ENCODE data around the gene BACE2. TPM values are rescaled to one million over a fixed set of nuclear protein-coding genes. Genes with fewer than 3 reads are reported as not detected.

BACE2 gene
- polyA plus RNA-seq, 2 of the 4 experiments (the other 2 are of a cell fraction), result 15.2 to 26.0 TPM

DNA sequence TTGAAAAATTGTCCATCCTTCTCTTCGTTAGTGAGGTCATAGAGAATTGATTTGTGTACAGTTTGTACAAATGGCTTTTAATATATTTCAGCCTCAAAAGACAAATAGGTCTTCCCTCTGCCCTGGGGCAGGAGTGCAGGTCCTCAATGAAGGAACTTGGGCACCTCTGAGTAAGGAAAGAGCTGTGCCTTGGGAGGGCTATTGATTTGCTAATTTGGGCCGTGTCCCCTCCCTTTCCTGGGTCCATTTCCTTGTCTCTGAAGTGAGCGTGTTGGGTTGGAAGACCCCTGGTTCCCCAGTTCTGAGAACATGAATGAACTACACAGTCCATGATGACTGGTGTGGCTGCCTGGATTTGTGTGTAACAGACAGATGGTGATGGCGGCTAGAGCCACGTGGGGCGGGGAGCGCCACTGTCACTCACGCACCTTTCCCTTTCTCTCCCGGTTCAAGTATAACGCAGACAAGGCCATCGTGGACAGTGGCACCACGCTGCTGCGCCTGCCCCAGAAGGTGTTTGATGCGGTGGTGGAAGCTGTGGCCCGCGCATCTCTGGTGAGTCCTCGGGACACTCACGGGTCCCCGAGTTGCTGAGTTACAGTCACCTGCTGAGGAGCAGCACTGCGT, 77.7 kb downstream of the BACE2 start (continued):
- TF ChIP-seq, protein P1, sequence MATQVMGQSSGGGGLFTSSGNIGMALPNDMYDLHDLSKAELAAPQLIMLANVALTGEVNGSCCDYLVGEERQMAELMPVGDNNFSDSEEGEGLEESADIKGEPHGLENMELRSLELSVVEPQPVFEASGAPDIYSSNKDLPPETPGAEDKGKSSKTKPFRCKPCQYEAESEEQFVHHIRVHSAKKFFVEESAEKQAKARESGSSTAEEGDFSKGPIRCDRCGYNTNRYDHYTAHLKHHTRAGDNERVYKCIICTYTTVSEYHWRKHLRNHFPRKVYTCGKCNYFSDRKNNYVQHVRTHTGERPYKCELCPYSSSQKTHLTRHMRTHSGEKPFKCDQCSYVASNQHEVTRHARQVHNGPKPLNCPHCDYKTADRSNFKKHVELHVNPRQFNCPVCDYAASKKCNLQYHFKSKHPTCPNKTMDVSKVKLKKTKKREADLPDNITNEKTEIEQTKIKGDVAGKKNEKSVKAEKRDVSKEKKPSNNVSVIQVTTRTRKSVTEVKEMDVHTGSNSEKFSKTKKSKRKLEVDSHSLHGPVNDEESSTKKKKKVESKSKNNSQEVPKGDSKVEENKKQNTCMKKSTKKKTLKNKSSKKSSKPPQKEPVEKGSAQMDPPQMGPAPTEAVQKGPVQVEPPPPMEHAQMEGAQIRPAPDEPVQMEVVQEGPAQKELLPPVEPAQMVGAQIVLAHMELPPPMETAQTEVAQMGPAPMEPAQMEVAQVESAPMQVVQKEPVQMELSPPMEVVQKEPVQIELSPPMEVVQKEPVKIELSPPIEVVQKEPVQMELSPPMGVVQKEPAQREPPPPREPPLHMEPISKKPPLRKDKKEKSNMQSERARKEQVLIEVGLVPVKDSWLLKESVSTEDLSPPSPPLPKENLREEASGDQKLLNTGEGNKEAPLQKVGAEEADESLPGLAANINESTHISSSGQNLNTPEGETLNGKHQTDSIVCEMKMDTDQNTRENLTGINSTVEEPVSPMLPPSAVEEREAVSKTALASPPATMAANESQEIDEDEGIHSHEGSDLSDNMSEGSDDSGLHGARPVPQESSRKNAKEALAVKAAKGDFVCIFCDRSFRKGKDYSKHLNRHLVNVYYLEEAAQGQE (IDR thresholded peaks at IDR 0.05), result no peak
- TF ChIP-seq MAFK (IDR thresholded peaks at IDR 0.05; ENCODE audit: partially characterized antibody), result no peak
- TF ChIP-seq, protein P2, sequence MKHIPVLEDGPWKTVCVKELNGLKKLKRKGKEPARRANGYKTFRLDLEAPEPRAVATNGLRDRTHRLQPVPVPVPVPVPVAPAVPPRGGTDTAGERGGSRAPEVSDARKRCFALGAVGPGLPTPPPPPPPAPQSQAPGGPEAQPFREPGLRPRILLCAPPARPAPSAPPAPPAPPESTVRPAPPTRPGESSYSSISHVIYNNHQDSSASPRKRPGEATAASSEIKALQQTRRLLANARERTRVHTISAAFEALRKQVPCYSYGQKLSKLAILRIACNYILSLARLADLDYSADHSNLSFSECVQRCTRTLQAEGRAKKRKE (CRISPR knock-in tag; IDR thresholded peaks at IDR 0.05; ENCODE audit: low read depth), result no peak
- TF ChIP-seq, protein P3, sequence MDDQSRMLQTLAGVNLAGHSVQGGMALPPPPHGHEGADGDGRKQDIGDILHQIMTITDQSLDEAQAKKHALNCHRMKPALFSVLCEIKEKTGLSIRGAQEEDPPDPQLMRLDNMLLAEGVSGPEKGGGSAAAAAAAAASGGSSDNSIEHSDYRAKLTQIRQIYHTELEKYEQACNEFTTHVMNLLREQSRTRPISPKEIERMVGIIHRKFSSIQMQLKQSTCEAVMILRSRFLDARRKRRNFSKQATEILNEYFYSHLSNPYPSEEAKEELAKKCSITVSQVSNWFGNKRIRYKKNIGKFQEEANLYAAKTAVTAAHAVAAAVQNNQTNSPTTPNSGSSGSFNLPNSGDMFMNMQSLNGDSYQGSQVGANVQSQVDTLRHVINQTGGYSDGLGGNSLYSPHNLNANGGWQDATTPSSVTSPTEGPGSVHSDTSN (IDR thresholded peaks at IDR 0.05), result no peak
- TF ChIP-seq RFX5 (IDR thresholded peaks at IDR 0.05), result no peak
- TF ChIP-seq TFCP2L1 (CRISPR knock-in tag; IDR thresholded peaks at IDR 0.05), result no peak
- TF ChIP-seq CHD2 (IDR thresholded peaks at IDR 0.05; ENCODE audit: low read length, partially characterized antibody), result no peak

DNA sequence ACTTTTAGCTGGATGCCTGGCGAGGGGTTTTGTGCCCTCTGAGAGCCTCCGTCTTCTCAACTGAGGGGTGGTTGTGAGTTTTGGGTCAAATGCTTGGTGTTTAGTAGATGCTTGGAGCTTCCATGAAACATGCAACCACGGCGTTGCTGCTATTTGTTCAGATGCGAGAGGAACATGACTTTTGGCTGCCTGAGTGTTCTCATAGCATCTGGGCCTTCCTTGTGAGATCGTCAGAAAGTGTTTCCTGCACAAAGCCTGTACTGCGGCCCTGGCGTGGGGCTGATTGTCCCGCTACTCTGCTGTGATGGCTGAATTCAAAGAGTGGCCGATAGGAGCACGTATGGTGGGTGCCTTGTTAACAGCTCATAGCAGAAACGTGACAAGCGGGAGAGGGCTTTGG, 78.8 kb downstream of the BACE2 start:
- Histone ChIP-seq H3K4me1 (no peaks in the 10 kb centered on the region), H3K4me3 (no peak overlapping the region), H3K9me3 (no peaks in the 10 kb centered on the region), H3K4me2 (no peak overlapping the region), H3K27ac (no peak overlapping the region)
- WGBS (ENCODE audit: missing lambda C conversion rate), result 88% methylated on average over 13 of the region's 13 CpGs
- TF ChIP-seq HOXA7 (CRISPR knock-in tag; IDR thresholded peaks at IDR 0.05) (no peak), KDM5A (IDR thresholded peaks at IDR 0.05) (no peak), RNF2 (IDR thresholded peaks at IDR 0.05; ENCODE audit: borderline replicate concordance, low read depth) (no peak)
- DNase-seq (ENCODE audit: low read depth in 1 of 2, low spot score in 1 of 2) (no peak), FAIRE-seq (no peak), ATAC-seq (no peak)
- CTCF ChIA-PET, result no interaction called here
- POLR2A ChIA-PET, result no interaction called here

DNA sequence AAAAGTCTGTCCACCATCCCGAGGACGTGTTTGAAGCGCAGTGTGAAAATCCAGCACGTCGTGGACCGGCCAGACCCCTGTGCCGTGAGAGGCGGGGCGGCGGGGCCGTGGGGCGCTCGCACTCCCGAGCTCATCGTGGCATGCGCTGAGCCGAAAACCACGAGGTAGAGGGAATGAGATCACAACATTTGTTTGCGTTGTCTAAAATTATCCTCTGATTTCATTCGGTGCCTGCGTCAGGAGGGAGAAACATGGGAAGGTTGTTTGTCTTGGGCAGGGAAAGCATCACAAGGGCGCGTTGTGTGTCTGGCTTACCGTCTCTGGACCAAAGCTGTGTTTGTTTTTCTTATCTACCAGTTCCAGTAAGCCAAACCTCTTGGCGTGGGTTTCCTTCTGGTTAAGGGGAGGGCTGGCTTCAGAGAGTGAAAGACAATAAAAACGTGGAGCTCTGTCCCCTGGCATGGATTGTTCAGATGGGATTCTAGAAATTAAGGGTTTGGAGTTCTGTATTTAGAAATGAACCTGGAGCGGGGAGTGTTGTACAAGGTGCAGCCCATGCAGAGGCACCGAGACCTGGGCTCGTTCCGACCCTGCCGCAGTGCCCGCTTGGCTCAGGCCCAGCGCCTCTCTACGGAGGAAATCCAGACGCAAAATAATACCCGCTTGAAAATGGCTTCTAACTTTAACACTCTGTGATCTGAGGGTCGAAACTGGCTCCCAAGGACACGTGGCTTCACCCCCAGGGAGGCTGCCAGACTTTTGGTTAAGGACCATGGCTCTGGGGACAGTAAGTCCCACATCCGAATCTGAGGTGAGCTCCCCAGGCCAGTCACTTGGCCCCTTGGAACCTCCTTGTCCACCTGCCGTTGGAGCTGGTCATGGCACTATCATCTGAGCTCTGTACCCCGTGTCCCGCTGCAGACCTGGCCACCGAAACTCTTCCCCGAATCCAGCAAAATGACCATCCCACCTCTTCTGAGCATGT, 79.9 kb downstream of the BACE2 start:
- H3K27ac ChIP-seq, result no peak overlapping the region
- DNase-seq (ENCODE audit: low read depth in 1 of 2, low spot score in 1 of 2) (no peak), ATAC-seq (no peak), FAIRE-seq (no peak)
- TF ChIP-seq MYC (IDR thresholded peaks at IDR 0.05; ENCODE audit: borderline replicate concordance, low read length) (no peak), RNF2 (IDR thresholded peaks at IDR 0.05; ENCODE audit: borderline replicate concordance, low read depth) (no peak), CEBPB (IDR thresholded peaks at IDR 0.05) (no peak), SREBF2 (IDR thresholded peaks at IDR 0.05) (no peak), BHLHE40 (IDR thresholded peaks at IDR 0.05; ENCODE audit: low read depth, low read length) (no peak), RCOR1 (IDR thresholded peaks at IDR 0.05; ENCODE audit: low read depth, low read length) (no peak), ZC3H11A (IDR thresholded peaks at IDR 0.05) (no peak), HEYL (CRISPR knock-in tag; IDR thresholded peaks at IDR 0.05) (no peak), POLR2AphosphoS2 (conservative IDR thresholded peaks at IDR 0.05; ENCODE audit: low read length) (no peak)
- TF ChIP-seq, protein P2 (CRISPR knock-in tag; IDR thresholded peaks at IDR 0.05; ENCODE audit: low read depth), result no peak
- no peak overlapping the region for H3K4me3 ChIP-seq
- H3K9me3 ChIP-seq, result no peaks in the 10 kb centered on the region
- H3K4me1 ChIP-seq, result no peaks in the 10 kb centered on the region
- 88% methylated on average over 41 of the region's 44 CpGs for WGBS (ENCODE audit: missing lambda C conversion rate)
- CTCF ChIA-PET, result interaction anchor here (1.1 kb wide), 1 partner anchor 529 kb away, joined by 3 read pairs; no protein-coding TSS in a partner anchor
- no peak overlapping the region for H3K4me2 ChIP-seq
- POLR2A ChIA-PET, result no interaction called here
